Measurements from ENCODE around the gene ATP6V0D1. TPM values are rescaled to one million over a fixed set of nuclear protein-coding genes. Genes with fewer than 3 reads are reported as not detected.

ATP6V0D1 gene
- total RNA-seq, 1 experiment from 2014 or later: 50.5 TPM

- H3K27ac Mint-ChIP-seq (ENCODE audit: low read depth, unreplicated experiment): no peak overlapping the region
- ChIA-PET CTCF (interaction anchor here (0.5 kb wide), 1 partner anchor 532 kb away, joined by 3 read pairs; no protein-coding TSS in a partner anchor), POLR2A (interaction anchor here (0.5 kb wide), 1 partner anchor 124 kb away, joined by 3 read pairs; no protein-coding TSS in a partner anchor)
- peaks cover 6% of the 10 kb centered on the region for H3K36me3 Mint-ChIP-seq (ENCODE audit: insufficient read depth, unreplicated experiment)
- peaks cover 6% of the 10 kb centered on the region for H3K4me1 Mint-ChIP-seq (ENCODE audit: insufficient read depth, unreplicated experiment)
- no peaks in the 10 kb centered on the region for H3K27me3 Mint-ChIP-seq (ENCODE audit: insufficient read depth, unreplicated experiment)
- no peak for DNase-seq (ENCODE audit: unreplicated experiment)
- no peaks in the 10 kb centered on the region for H3K9me3 Mint-ChIP-seq (ENCODE audit: unreplicated experiment)
- intact Hi-C loops (cut with micrococcal nuclease): no loop called here
- H3K4me3 Mint-ChIP-seq (ENCODE audit: unreplicated experiment): no peak overlapping the region
- TF ChIP-seq, protein P1, sequence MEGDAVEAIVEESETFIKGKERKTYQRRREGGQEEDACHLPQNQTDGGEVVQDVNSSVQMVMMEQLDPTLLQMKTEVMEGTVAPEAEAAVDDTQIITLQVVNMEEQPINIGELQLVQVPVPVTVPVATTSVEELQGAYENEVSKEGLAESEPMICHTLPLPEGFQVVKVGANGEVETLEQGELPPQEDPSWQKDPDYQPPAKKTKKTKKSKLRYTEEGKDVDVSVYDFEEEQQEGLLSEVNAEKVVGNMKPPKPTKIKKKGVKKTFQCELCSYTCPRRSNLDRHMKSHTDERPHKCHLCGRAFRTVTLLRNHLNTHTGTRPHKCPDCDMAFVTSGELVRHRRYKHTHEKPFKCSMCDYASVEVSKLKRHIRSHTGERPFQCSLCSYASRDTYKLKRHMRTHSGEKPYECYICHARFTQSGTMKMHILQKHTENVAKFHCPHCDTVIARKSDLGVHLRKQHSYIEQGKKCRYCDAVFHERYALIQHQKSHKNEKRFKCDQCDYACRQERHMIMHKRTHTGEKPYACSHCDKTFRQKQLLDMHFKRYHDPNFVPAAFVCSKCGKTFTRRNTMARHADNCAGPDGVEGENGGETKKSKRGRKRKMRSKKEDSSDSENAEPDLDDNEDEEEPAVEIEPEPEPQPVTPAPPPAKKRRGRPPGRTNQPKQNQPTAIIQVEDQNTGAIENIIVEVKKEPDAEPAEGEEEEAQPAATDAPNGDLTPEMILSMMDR (IDR thresholded peaks at IDR 0.05; ENCODE audit: unreplicated experiment): no peak
- no TSS peak for BruUV-seq (replicated peaks)
These were observed 80.1 kb downstream of the ATP6V0D1 start for GRCh38 chr16:67400901-67401300.

DNA sequence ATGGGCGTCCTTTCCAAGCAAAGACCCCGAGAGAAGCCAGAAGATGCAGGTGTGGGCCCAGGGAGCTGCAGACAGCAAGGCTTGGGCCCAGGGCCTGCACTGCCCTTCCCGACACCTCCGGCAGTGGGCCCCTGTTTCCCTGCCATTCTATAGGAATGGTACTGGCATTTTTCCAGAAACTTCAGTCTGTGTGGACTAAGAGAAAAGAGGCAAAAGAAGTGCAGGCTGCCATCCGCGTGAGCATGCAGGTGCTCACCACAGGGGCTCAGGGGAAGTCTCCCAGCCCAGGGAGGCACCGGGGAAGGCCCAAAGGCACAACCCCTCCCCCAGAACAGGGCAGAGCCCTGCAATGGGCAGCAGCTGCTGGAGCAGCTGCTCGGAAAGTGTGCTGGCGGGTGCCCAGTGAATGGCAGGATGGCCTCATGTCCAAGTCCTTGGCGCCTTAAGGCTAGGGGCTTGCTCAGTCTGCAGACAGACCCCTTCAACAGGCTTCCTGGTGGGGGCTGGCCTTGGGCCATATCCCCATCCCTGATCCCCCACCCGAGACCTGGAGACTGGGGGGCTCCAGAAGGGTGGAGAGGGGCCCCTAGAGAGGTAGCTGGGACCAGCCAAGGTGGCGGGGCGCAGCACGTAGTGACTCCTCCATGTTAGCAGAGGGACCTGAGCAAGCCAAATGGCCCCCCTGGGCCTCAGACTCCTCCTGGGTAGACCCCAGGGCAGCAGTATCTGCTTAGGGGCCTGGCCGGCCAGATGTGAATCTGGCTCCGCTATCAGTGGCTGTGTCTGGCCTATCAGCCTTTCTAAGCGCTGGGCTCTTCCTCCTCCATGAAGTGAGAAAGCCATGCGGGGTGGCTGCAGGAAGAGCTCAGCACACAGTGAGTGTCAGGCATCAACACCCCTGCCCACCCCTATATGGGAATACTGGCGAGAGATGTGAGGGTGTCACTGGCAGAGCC lies 80.9 kb downstream of the ATP6V0D1 start:
- no peak overlapping the region for H3K27ac Mint-ChIP-seq (ENCODE audit: low read depth, unreplicated experiment)
- ChIA-PET CTCF (interaction anchor here (0.5 to 0.8 kb wide), 3 partner anchors 139 to 807 kb away, joined by 3 to 4 read pairs (median 3); no protein-coding TSS in a partner anchor), POLR2A (interaction anchor here (0.5 kb wide), 2 partner anchors 41 to 123 kb away, joined by 3 to 5 read pairs; no protein-coding TSS in a partner anchor)
- no peaks in the 10 kb centered on the region for H3K9me3 Mint-ChIP-seq (ENCODE audit: unreplicated experiment)
- no TSS peak for BruUV-seq (replicated peaks)
- H3K4me1 Mint-ChIP-seq (ENCODE audit: insufficient read depth, unreplicated experiment): peaks cover 14% of the 10 kb centered on the region
- intact Hi-C loops (cut with micrococcal nuclease): no loop called here
- H3K27me3 Mint-ChIP-seq (ENCODE audit: insufficient read depth, unreplicated experiment): no peaks in the 10 kb centered on the region
- DNase-seq (ENCODE audit: unreplicated experiment): no peak
- peaks cover 6% of the 10 kb centered on the region for H3K36me3 Mint-ChIP-seq (ENCODE audit: insufficient read depth, unreplicated experiment)
- no peak overlapping the region for H3K4me3 Mint-ChIP-seq (ENCODE audit: unreplicated experiment)
- TF ChIP-seq, protein P1 (IDR thresholded peaks at IDR 0.05; ENCODE audit: unreplicated experiment): no peak

GRCh38 chr16:67399218-67399733 lies 81.7 kb downstream of the ATP6V0D1 start:
- CTCF ChIA-PET: interaction anchor here (0.6 to 0.8 kb wide), 3 partner anchors 138 to 807 kb away, joined by 3 to 4 read pairs (median 4); no protein-coding TSS in a partner anchor
- Mint-ChIP-seq H3K36me3 (ENCODE audit: insufficient read depth, unreplicated experiment) (peaks cover 6% of the 10 kb centered on the region), H3K27me3 (ENCODE audit: insufficient read depth, unreplicated experiment) (no peaks in the 10 kb centered on the region), H3K27ac (ENCODE audit: low read depth, unreplicated experiment) (no peak overlapping the region), H3K4me1 (ENCODE audit: insufficient read depth, unreplicated experiment) (peaks cover 14% of the 10 kb centered on the region), H3K4me3 (ENCODE audit: unreplicated experiment) (no peak overlapping the region), H3K9me3 (ENCODE audit: unreplicated experiment) (no peaks in the 10 kb centered on the region)
- intact Hi-C loops (cut with micrococcal nuclease): no loop called here
- TF ChIP-seq, protein P1 (IDR thresholded peaks at IDR 0.05; ENCODE audit: unreplicated experiment): no peak
- POLR2A ChIA-PET: no interaction called here
- no TSS peak for BruUV-seq (replicated peaks)
- DNase-seq (ENCODE audit: unreplicated experiment): no peak

GRCh38 chr16:67398546-67399217 lies 82.3 kb downstream of the ATP6V0D1 start:
- H3K9me3 Mint-ChIP-seq (ENCODE audit: unreplicated experiment): no peaks in the 10 kb centered on the region
- CTCF ChIA-PET: interaction anchor here (0.5 to 0.6 kb wide), 2 partner anchors 139 to 176 kb away, joined by 4 to 5 read pairs; no protein-coding TSS in a partner anchor
- DNase-seq (ENCODE audit: unreplicated experiment): no peak
- no peaks in the 10 kb centered on the region for H3K27me3 Mint-ChIP-seq (ENCODE audit: insufficient read depth, unreplicated experiment)
- POLR2A ChIA-PET: no interaction called here
- BruUV-seq (replicated peaks): no TSS peak
- no peak overlapping the region for H3K27ac Mint-ChIP-seq (ENCODE audit: low read depth, unreplicated experiment)
- peaks cover 6% of the 10 kb centered on the region for H3K36me3 Mint-ChIP-seq (ENCODE audit: insufficient read depth, unreplicated experiment)
- intact Hi-C loops (cut with micrococcal nuclease): no loop called here
- no peak overlapping the region for H3K4me3 Mint-ChIP-seq (ENCODE audit: unreplicated experiment)
- TF ChIP-seq, protein P1 (IDR thresholded peaks at IDR 0.05; ENCODE audit: unreplicated experiment): no peak
- H3K4me1 Mint-ChIP-seq (ENCODE audit: insufficient read depth, unreplicated experiment): peaks cover 14% of the 10 kb centered on the region
